ENCODE measurements around the gene ZNF793. TPM values are rescaled to one million over a fixed set of nuclear protein-coding genes. Genes with fewer than 3 reads are reported as not detected.

Gene ZNF793
- 12.9 TPM for total RNA-seq
- 4.3 TPM for polyA plus RNA-seq (ENCODE audit: insufficient read depth, low read depth, low replicate concordance)
- long read RNA-seq, donor 1, result 0 reads
- long read RNA-seq, donor 2, partial matches to known transcripts, result 0 of 2 reads
- long read RNA-seq, donor 2, other reads (novel, unspliced or antisense), result 0 of 2 reads
- long read RNA-seq, donor 3, result 0 reads
- long read RNA-seq, donor 4, result 0 reads
- long read RNA-seq, donor 5, result 0 reads
- long read RNA-seq, donor 6, partial matches to known transcripts, result 0 of 1 reads
- long read RNA-seq, donor 6, other reads (novel, unspliced or antisense), result 0 of 1 reads
- long read RNA-seq, donor 7, partial matches to known transcripts, result 0 of 4 reads
- long read RNA-seq, donor 7, other reads (novel, unspliced or antisense), result 4 of 4 reads
- long read RNA-seq, donor 8, result 0 reads
- long read RNA-seq, donor 9, result 0 reads
- long read RNA-seq, donor 10, partial matches to known transcripts, result 0 of 2 reads
- long read RNA-seq, donor 10, other reads (novel, unspliced or antisense), result 0 of 2 reads

DNA sequence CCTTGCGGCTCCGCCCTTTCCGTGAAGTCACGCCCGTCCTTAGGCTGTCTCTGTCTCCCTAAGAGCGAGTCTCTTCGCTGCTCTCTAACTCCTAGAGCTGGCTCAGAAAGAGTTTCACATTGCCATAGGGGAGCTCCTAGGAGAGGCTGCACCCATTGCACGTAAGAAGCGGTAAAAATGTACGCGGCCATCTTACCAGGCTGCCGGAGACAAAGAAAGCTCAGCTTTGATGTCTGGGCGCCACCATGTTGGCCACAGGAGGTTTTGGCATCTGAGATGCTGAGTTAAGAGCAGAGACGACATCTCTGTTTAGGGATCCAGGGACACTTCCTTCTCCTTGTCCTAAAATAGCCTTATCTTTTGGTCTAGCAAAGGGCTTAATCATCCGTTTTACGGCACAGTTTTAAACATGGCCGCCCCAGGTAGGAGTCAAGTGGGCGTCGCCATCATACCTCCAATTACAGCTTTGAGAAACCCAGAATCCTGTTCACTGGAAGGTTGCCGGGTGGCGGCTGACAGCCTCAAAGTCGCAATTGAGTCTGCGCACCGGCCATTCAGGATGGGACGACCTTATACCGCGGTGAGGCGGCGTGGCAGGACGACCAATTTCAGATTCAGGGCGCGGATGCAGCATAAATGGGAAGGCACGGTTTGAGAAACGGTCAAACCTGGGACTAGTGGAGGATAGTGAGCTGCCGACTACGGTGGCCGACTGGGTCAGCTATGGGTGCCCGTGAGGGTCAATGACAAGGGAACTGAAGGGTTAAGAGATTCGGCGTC is at the start of gene ZNF793:
TSS of gene ZNF793 (plus strand) at position 553 of the 780 bp plus-strand sequence. CDS start 16,501 bp downstream, outside the sequence.
- Histone ChIP-seq H3K36me3 (ENCODE audit: control insufficient read depth in 2 of 3, insufficient read depth in 3 of 3, low read length in 3 of 3) (peaks cover 0 to 4% (median under 1%) of the 10 kb centered on the region in 3 donors), H3K4me3 (ENCODE audit: low read length in 3 of 3) (peak within 1 kb of the TSS; percentile 89 to 94 (median 89)), H3K27me3 (ENCODE audit: control insufficient read depth, insufficient read depth, low read length) (no peaks in the 10 kb centered on the region), H3K9ac (ENCODE audit: low read length in 3 of 3) (peak within 1 kb of the TSS; percentile 64 to 93 (median 85)), H3K27ac (ENCODE audit: low read depth in 2 of 2, low read length in 2 of 2) (peak within 1 kb of the TSS; percentile 95 to 98), H3K4me1 (ENCODE audit: control insufficient read depth in 2 of 3, insufficient read depth in 2 of 3, low read depth in 1 of 3, low read length in 3 of 3) (peaks cover 0 to 15% (median 9%) of the 10 kb centered on the region in 3 donors), H3K9me3 (ENCODE audit: control insufficient read depth in 2 of 3, insufficient read depth in 1 of 3, low read length in 3 of 3) (no peaks in the 10 kb centered on the region)
- TF ChIP-seq, protein P1, sequence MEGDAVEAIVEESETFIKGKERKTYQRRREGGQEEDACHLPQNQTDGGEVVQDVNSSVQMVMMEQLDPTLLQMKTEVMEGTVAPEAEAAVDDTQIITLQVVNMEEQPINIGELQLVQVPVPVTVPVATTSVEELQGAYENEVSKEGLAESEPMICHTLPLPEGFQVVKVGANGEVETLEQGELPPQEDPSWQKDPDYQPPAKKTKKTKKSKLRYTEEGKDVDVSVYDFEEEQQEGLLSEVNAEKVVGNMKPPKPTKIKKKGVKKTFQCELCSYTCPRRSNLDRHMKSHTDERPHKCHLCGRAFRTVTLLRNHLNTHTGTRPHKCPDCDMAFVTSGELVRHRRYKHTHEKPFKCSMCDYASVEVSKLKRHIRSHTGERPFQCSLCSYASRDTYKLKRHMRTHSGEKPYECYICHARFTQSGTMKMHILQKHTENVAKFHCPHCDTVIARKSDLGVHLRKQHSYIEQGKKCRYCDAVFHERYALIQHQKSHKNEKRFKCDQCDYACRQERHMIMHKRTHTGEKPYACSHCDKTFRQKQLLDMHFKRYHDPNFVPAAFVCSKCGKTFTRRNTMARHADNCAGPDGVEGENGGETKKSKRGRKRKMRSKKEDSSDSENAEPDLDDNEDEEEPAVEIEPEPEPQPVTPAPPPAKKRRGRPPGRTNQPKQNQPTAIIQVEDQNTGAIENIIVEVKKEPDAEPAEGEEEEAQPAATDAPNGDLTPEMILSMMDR (IDR thresholded peaks at IDR 0.05; ENCODE audit: borderline replicate concordance, extremely low read depth, insufficient read depth), result no peak
- intact Hi-C loops (cut with DNase I), result no loop called here
- DNase-seq (peak; percentile 91 to 96 (median 95)), FAIRE-seq (no peak)

DNA sequence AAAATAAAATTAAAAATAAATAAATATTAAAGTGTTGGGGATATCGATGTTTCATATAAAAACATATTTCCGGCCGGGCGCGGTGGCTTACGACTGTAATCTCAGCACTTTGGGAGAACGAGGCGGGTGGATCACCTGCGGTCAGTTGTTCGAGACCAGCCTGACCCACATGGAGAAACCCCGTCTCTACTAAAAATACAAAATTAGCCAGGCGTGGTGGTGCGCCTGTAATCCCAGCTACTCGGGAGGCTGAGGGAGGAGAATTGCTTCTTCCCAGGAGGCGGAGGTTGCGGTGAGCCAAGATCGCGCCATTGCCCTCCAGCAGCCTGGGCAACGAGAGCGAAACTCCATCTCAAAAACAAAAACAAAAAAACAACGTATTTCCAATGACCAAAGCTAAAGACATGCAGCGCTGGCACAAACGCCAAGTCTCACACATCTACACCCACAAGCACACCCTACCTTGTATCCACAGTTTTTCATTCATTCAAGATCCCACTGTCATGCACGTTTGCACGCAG is 40.4 kb upstream of the ZNF793 start:
- FAIRE-seq, result no peak
- peak overlapping the region; percentile 86 to 87 for H3K27ac ChIP-seq (ENCODE audit: low read depth in 2 of 2, low read length in 2 of 2)
- H3K9me3 ChIP-seq (ENCODE audit: control insufficient read depth in 2 of 3, insufficient read depth in 1 of 3, low read length in 3 of 3), result peaks cover 0 to 9% (median 9%) of the 10 kb centered on the region in 3 donors
- H3K4me3 ChIP-seq (ENCODE audit: low read length in 3 of 3), result peak overlapping the region; percentile 94 to 97 (median 95)
- H3K9ac ChIP-seq (ENCODE audit: low read length in 3 of 3), result peak overlapping the region; percentile 80 to 84 (median 83)
- DNase-seq, result peak in 1 of 5 donors; percentile 39
- H3K4me1 ChIP-seq (ENCODE audit: control insufficient read depth in 2 of 3, insufficient read depth in 2 of 3, low read depth in 1 of 3, low read length in 3 of 3), result peaks cover 0 to 11% (median 7%) of the 10 kb centered on the region in 3 donors
- H3K27me3 ChIP-seq (ENCODE audit: control insufficient read depth, insufficient read depth, low read length), result no peaks in the 10 kb centered on the region
- H3K36me3 ChIP-seq (ENCODE audit: control insufficient read depth in 2 of 3, insufficient read depth in 3 of 3, low read length in 3 of 3), result peaks cover 7 to 13% (median 9%) of the 10 kb centered on the region in 3 donors
- intact Hi-C loops (cut with DNase I), result no loop called here
- TF ChIP-seq, protein P1 (IDR thresholded peaks at IDR 0.05; ENCODE audit: borderline replicate concordance, extremely low read depth, insufficient read depth), result no peak

DNA sequence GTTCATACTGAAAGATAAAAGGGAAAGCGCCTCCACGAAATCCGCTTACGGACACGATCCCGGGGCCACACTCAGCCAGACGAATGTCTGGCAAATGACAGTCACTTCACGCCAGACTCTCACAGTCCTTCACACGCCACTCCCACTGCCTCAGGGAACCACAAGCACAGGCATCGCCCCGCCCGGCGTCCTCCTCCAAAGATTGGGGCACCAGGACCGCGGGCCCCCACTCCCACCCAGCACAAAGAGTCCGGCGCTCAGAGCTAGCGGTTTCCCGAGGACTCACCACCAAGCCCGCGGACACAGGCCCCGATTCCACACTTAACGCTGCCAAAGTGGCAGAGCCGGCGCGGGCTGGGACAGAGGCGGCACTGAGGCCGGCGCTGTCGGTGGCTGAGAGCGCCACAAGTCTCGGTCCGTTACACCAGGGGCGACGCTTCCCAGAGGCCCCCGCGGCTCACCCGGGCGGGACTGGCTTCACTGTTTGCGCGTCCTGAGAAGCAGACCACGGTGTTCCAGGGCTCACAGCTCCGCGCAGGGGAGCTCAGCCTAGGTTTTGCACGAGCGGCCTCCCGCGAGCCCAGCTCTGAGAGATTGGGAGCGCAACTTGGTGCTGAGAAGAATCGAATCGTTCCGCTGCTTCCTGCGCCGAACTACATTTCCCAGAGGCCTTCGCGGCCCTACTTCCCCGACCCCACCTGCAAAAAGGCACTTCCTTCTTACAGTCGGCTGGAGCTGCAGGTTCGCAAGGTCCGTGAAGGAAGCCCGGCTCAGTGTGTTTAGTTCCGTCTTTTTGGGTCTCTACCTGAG is 39.7 kb upstream of the ZNF793 start, which contains the start of gene ZNF569:
TSS of gene ZNF569 (minus strand) at position 647 of the 810 bp plus-strand sequence. CDS start 22,523 bp downstream, outside the sequence.
- Histone ChIP-seq H3K27me3 (ENCODE audit: control insufficient read depth, insufficient read depth, low read length) (no peaks in the 10 kb centered on the region), H3K9me3 (ENCODE audit: control insufficient read depth in 2 of 3, insufficient read depth in 1 of 3, low read length in 3 of 3) (peaks cover 0 to 9% (median 5%) of the 10 kb centered on the region in 3 donors), H3K36me3 (ENCODE audit: control insufficient read depth in 2 of 3, insufficient read depth in 3 of 3, low read length in 3 of 3) (peaks cover 7 to 13% (median 11%) of the 10 kb centered on the region in 3 donors), H3K4me3 (ENCODE audit: low read length in 3 of 3) (peak within 1 kb of the TSS; percentile 94 to 98 (median 95)), H3K9ac (ENCODE audit: low read length in 3 of 3) (peak within 1 kb of the TSS; percentile 80 to 84 (median 83)), H3K27ac (ENCODE audit: low read depth in 2 of 2, low read length in 2 of 2) (peak within 1 kb of the TSS; percentile 87 to 95), H3K4me1 (ENCODE audit: control insufficient read depth in 2 of 3, insufficient read depth in 2 of 3, low read depth in 1 of 3, low read length in 3 of 3) (peaks cover 0 to 11% (median 7%) of the 10 kb centered on the region in 3 donors)
- TF ChIP-seq, protein P1 (IDR thresholded peaks at IDR 0.05; ENCODE audit: borderline replicate concordance, extremely low read depth, insufficient read depth), result no peak
- intact Hi-C loops (cut with DNase I), result no loop called here
- peak; percentile 94 to 97 (median 95) for DNase-seq
- no peak for FAIRE-seq

All from kidney (tissue), 22 donors.